CD14-positive monocyte (primary cell): ENCODE data around the gene RHO. TPM values are rescaled to one million over a fixed set of nuclear protein-coding genes. Genes with fewer than 3 reads are reported as not detected.
"Not testable (repeated sequence)": the region's sequence is repeated elsewhere in the genome, so short reads cannot be mapped to it uniquely, and the experiment has no call there.

Experiments
- DNase-seq, 3 donors: peaks; one replicate each; pipeline ENCODE4 v3.0.0-alpha.2; 2011 to 2022
- H2AFZ ChIP-seq: 2 replicates; pipeline ENCODE4 v1.6.0; 2012; ENCODE audit warnings: mild to moderate bottlenecking, low read depth, low read length, inconsistent platforms; ENCODE audit not compliant: insufficient read depth, poor library complexity, severe bottlenecking
- H3K27ac ChIP-seq, 2 donors: 1 replicate in 1 of 2; 2 replicates in 1 of 2; pipeline ENCODE4 v1.5.1; 2012 to 2013; ENCODE audit warnings: low read length in 2 of 2, control low read depth in 1 of 2, inconsistent platforms in 1 of 2, low read depth in 1 of 2, mild to moderate bottlenecking in 1 of 2
- H3K27me3 ChIP-seq, 2 donors: one replicate each; pipeline versions ENCODE4 v1.6.0 to v1.6.1; 2011 to 2013; ENCODE audit warnings: low read length in 2 of 2; ENCODE audit not compliant: control insufficient read depth in 2 of 2, insufficient read depth in 2 of 2
- H3K36me3 ChIP-seq, 2 donors: replicated peaks in 1 of 2; 1 replicate in 1 of 2; 2 replicates in 1 of 2; pipeline versions ENCODE4 v1.5.1 to v1.6.1; 2012 to 2013; ENCODE audit warnings: low read length in 2 of 2, control low read depth in 1 of 2, inconsistent platforms in 1 of 2, mild to moderate bottlenecking in 1 of 2; ENCODE audit not compliant: insufficient read depth in 2 of 2, control insufficient read depth in 1 of 2
- H3K4me1 ChIP-seq, 2 donors: 1 replicate in 1 of 2; 2 replicates in 1 of 2; pipeline versions ENCODE4 v1.5.1 to v1.6.1; 2012 to 2013; ENCODE audit warnings: low read length in 2 of 2, control low read depth in 1 of 2, inconsistent platforms in 1 of 2, mild to moderate bottlenecking in 1 of 2, moderate library complexity in 1 of 2; ENCODE audit not compliant: insufficient read depth in 2 of 2, control insufficient read depth in 1 of 2
- H3K4me2 ChIP-seq: replicated peaks from 2 replicates; pipeline ENCODE3; 2012; ENCODE audit warnings: low read length, moderate library complexity, mild to moderate bottlenecking; ENCODE audit not compliant: poor library complexity, severe bottlenecking; ENCODE audit errors: extremely low read depth
- H3K4me3 ChIP-seq, 3 experiments: fragments of 200-600 bp in 1 of 3; sonication (generic) in 1 of 3; replicated peaks in 1 of 3; 1 replicate in 2 of 3; 2 replicates in 1 of 3; pipeline ENCODE4 v1.5.1; 2011 to 2013; ENCODE audit warnings: low read length in 3 of 3, mild to moderate bottlenecking in 3 of 3, control low read depth in 2 of 3, low read depth in 2 of 3, inconsistent platforms in 1 of 3, moderate library complexity in 1 of 3
- H3K79me2 ChIP-seq: 2 replicates; pipeline ENCODE4 v1.6.0; 2012; ENCODE audit warnings: mild to moderate bottlenecking, control low read depth, inconsistent platforms, low read length, moderate library complexity; ENCODE audit not compliant: insufficient read depth
- H3K9ac ChIP-seq: 2 replicates; pipeline ENCODE4 v1.6.0; 2017; ENCODE audit warnings: low read length, mild to moderate bottlenecking; ENCODE audit not compliant: insufficient read depth, poor library complexity, severe bottlenecking
- H3K9me3 ChIP-seq, 2 donors: replicated peaks in 1 of 2; 1 replicate in 1 of 2; 2 replicates in 1 of 2; pipeline versions ENCODE4 v1.5.1 to v1.6.1; 2012 to 2013; ENCODE audit warnings: low read length in 2 of 2, control low read depth in 1 of 2; ENCODE audit not compliant: control insufficient read depth in 1 of 2, insufficient read depth in 1 of 2
- H4K20me1 ChIP-seq: 2 replicates; pipeline ENCODE4 v1.6.0; 2012; ENCODE audit warnings: mild to moderate bottlenecking, low read length, control low read depth, moderate library complexity; ENCODE audit not compliant: insufficient read depth
- H3K27ac Mint-ChIP-seq, 7 donors: one replicate each; pipeline ENCODE4 v1.8.0; 2020; ENCODE audit warnings: mild to moderate bottlenecking in 7 of 7, mixed read lengths in 7 of 7, moderate library complexity in 6 of 7, inconsistent platforms in 2 of 7
- H3K27me3 Mint-ChIP-seq, 3 donors: one replicate each; pipeline ENCODE4 v1.8.0; 2021 to 2022; ENCODE audit warnings: low read depth in 3 of 3, mild to moderate bottlenecking in 3 of 3, mixed read lengths in 3 of 3, moderate library complexity in 3 of 3, inconsistent platforms in 1 of 3
- H3K36me3 Mint-ChIP-seq, 2 donors: one replicate each; pipeline ENCODE4 v1.8.0; 2020; ENCODE audit warnings: mixed read lengths in 2 of 2, inconsistent platforms in 1 of 2, mild to moderate bottlenecking in 1 of 2
- H3K4me1 Mint-ChIP-seq: one replicate; pipeline ENCODE4 v1.8.0; 2020; ENCODE audit warnings: mild to moderate bottlenecking, mixed read lengths
- H3K4me3 Mint-ChIP-seq, 2 donors: one replicate each; pipeline ENCODE4 v1.8.0; 2020; ENCODE audit warnings: mild to moderate bottlenecking in 2 of 2, mixed read lengths in 2 of 2, moderate library complexity in 1 of 2
- H3K9me3 Mint-ChIP-seq, 7 donors: one replicate each; pipeline ENCODE4 v1.8.0; 2020 to 2022; ENCODE audit warnings: mixed read lengths in 7 of 7, mild to moderate bottlenecking in 6 of 7, moderate library complexity in 6 of 7, inconsistent platforms in 2 of 7
- CTCF ChIP-seq: fragments of 200-600 bp; IDR thresholded peaks from one replicate; pipeline ENCODE4 v1.8.0; 2022; ENCODE audit warnings: antibody characterized with exemption, mild to moderate bottlenecking
- WGBS: methylation state at CpG from one replicate; pipeline ENCODE4 v1.1.5; 2013; ENCODE audit warnings: missing lambda C conversion rate; ENCODE audit not compliant: insufficient coverage; 5-methylcytosine and 5-hydroxymethylcytosine counted together
- intact Hi-C, 2 donors: fragments of 100-400 bp; cut with micrococcal nuclease; formaldehyde crosslinking; loops; one replicate each; pipeline versions ENCODE4 v1.15.0 to v1.15.1; 2023
- polyA minus RNA-seq: library from RNA; depleted of rRNA, polyadenylated mRNA; stranded (reverse); fragments of >200 nt; gene quantifications from 2 replicates; pipeline ENCODE4 v1.2.3, GENCODE V29; 2012
- polyA plus RNA-seq, 3 donors: library from polyadenylated mRNA; depleted of rRNA in 1 of 3; unstranded in 2 of 3; stranded (reverse) in 1 of 3; fragments of 300-500 nt in 2 of 3; fragments of >200 nt in 1 of 3; fragmentation: Illumina TruSeq in 2 of 3; gene quantifications; 1 replicate in 2 of 3; 2 replicates in 1 of 3; pipeline ENCODE4 v1.2.3, GENCODE V29; 2012 to 2021
- total RNA-seq, 12 experiments: library from RNA in 1 of 12; stranded (reverse) in 1 of 12; fragments of 120-200 nt in 1 of 12; gene quantifications; one replicate each; pipeline ENCODE4 v1.2.4 and lab custom pipeline; 2013 to 2026; ENCODE audit warnings: mixed read lengths in 6 of 12, inconsistent platforms in 1 of 12

The RHO gene
- total RNA-seq (2013) = not detected
- polyA plus RNA-seq (under 1 TPM in 1 of 3 donors, not detected in 2; 0.03 TPM), polyA minus RNA-seq (not detected in 2 replicates), total RNA-seq (lab: John Stamatoyannopoulos, UW) (0 to 0.46 (median 0.05) reads per million in 11 experiments)

DNA sequence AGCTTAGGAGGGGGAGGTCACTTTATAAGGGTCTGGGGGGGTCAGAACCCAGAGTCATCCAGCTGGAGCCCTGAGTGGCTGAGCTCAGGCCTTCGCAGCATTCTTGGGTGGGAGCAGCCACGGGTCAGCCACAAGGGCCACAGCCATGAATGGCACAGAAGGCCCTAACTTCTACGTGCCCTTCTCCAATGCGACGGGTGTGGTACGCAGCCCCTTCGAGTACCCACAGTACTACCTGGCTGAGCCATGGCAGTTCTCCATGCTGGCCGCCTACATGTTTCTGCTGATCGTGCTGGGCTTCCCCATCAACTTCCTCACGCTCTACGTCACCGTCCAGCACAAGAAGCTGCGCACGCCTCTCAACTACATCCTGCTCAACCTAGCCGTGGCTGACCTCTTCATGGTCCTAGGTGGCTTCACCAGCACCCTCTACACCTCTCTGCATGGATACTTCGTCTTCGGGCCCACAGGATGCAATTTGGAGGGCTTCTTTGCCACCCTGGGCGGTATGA is at the start of gene RHO:
Gene RHO (plus strand): TSS at position 51 of the 512 bp plus-strand sequence. CDS start 95 bp downstream, at position 146.
- Histone ChIP-seq H3K27ac (peak within 1 kb of the TSS in 1 of 2 donors; percentile 98), H3K4me1 (peaks cover 40 to 51% of the 10 kb centered on the region in 2 donors), H3K27me3 (no peaks in the 10 kb centered on the region), H3K36me3 (no peaks in the 10 kb centered on the region), H3K4me3 (no peak within 1 kb of the TSS), H3K4me2 (no peak within 1 kb of the TSS), H3K9me3 (no peaks in the 10 kb centered on the region), H3K9ac (no peak within 1 kb of the TSS), H4K20me1 (no peaks in the 10 kb centered on the region), H2AFZ (no peak within 1 kb of the TSS), H3K79me2 (no peaks in the 10 kb centered on the region)
- Mint-ChIP-seq H3K4me1 (peaks cover 39% of the 10 kb centered on the region), H3K27me3 (peaks cover 0 to 6% (median 2%) of the 10 kb centered on the region in 3 donors), H3K4me3 (no peak within 1 kb of the TSS), H3K27ac (peak within 1 kb of the TSS; percentile 41 to 99 (median 86)), H3K36me3 (peaks cover 1 to 7% of the 10 kb centered on the region in 2 donors), H3K9me3 (no peaks in the 10 kb centered on the region)
- DNase-seq = peak in 1 of 3 donors; percentile 26
- intact Hi-C loops = loop anchor here (5.0 kb wide), 4 partner anchors 36 to 89 kb away; partner anchors contain the start of gene PLXND1 (in 1 of the 2)
- no peak for TF ChIP-seq CTCF
- 77% methylated on average over 10 of the region's 18 CpGs for WGBS

DNA sequence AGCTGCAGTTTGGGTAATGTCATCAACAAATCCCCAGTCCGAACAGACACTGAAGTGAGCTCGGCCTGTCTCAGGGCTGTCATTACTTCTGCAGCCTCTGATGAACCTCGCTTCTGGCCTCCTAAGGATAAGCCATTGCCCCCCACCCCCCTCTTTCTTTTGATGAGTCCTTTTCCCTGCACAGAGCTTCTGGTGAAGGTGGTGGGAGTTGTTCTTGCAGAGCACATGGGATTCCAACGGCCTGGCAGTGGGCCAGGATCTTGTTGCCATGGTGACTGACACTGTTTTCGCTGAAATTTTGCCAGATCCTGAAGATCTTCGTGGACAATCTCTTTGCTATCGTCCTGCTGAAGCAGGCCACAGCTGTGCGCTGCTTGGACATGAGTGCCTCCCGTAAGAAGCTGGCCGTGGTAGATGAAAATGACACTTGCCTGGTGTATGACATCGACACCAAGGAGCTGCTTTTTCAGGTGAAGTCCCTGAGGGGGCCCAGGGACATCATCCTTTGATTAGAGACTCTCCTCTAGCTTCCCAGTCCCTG is 47.1 kb upstream of the RHO start:
- WGBS = 100% methylated on average over 1 of the region's 11 CpGs
- H3K36me3 Mint-ChIP-seq = peaks cover 61 to 63% of the 10 kb centered on the region in 2 donors
- H3K27ac ChIP-seq = not testable (repeated sequence)

More for the DNA sequence above, 47.1 kb upstream of the RHO start:
- not testable (repeated sequence) for H3K9ac ChIP-seq, H2AFZ ChIP-seq, H3K27me3 ChIP-seq, H3K27me3 Mint-ChIP-seq, H3K4me3 Mint-ChIP-seq, H3K79me2 ChIP-seq, H3K4me3 ChIP-seq, DNase-seq, H3K9me3 Mint-ChIP-seq, H3K4me2 ChIP-seq, H3K9me3 ChIP-seq, H4K20me1 ChIP-seq
- peaks cover 40 to 76% of the 10 kb centered on the region in 2 donors for H3K36me3 ChIP-seq
- Mint-ChIP-seq H3K4me1 (peaks cover 18% of the 10 kb centered on the region), H3K27ac (peak overlapping the region in 2 of 7 donors; percentile 33 to 43)
- intact Hi-C loops = loop anchor here in 1 of 2 donors (10.0 kb wide), 1 partner anchor 454 kb away; no protein-coding TSS in a partner anchor
- peaks cover 12% of the 10 kb centered on the region in 2 donors for H3K4me1 ChIP-seq
